AG09319 (cell line): Measurements from ENCODE around the gene NKX2-3.

Experiments
- DNase-seq: peaks from one replicate; pipeline ENCODE4 v3.0.0-alpha.2; 2010; ENCODE audit warnings: low read depth; ENCODE audit errors: extremely low read depth
- TF ChIP-seq, protein P1 (sequence below): IDR thresholded peaks from 2 replicates; pipeline ENCODE4 v1.5.1; 2011; ENCODE audit warnings: low read depth, mild to moderate bottlenecking, inconsistent platforms, low read length, moderate library complexity

NKX2-3 gene

DNA sequence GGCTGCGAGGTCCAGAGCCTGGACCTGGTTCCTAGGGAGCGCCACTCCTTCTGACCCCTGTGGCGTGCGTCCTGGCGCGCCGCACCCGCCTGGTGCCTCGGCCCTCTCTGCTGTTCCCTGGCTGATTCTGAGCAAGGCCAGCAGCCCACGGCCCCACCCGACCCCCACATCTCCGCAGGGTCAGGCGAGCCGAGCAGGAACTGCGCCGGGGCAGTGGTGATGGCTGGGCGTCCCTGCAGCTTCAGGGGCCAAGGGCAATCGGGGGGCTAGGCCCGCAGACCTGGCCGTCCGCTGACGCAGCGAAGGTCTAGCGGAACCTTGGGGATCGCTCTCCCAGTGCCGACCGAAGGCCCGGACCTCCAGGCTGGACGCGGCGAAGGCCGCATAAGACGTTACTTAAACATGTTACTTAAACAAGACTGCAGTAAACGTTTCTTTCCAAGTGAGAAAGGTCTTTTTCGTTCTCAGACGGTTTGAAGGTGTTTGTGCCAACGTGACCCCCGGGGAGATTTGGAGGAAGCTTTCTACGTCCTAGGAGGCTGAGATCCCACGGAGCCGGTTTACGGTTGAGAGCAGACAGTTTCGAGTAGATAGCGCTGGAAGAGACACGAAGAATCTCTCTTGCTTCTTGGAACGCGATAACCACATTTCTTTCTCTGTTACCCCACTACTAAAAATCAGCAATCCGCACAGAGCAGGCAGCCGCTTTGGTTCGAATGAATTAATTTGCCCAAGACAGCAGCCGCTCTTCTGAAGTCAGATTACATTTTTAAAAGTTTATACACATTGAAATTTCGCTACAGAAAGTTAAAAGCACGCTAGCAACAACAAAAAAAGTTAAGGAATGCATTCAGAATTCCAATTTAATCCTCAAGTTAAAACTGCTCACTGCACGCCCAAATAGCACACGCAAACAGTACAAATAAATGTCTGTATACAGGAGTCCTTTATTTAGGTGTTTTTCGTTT is 4.9 kb upstream of the NKX2-3 start:
- DNase-seq: no peak
- TF ChIP-seq, protein P1, sequence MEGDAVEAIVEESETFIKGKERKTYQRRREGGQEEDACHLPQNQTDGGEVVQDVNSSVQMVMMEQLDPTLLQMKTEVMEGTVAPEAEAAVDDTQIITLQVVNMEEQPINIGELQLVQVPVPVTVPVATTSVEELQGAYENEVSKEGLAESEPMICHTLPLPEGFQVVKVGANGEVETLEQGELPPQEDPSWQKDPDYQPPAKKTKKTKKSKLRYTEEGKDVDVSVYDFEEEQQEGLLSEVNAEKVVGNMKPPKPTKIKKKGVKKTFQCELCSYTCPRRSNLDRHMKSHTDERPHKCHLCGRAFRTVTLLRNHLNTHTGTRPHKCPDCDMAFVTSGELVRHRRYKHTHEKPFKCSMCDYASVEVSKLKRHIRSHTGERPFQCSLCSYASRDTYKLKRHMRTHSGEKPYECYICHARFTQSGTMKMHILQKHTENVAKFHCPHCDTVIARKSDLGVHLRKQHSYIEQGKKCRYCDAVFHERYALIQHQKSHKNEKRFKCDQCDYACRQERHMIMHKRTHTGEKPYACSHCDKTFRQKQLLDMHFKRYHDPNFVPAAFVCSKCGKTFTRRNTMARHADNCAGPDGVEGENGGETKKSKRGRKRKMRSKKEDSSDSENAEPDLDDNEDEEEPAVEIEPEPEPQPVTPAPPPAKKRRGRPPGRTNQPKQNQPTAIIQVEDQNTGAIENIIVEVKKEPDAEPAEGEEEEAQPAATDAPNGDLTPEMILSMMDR: no peak

DNA sequence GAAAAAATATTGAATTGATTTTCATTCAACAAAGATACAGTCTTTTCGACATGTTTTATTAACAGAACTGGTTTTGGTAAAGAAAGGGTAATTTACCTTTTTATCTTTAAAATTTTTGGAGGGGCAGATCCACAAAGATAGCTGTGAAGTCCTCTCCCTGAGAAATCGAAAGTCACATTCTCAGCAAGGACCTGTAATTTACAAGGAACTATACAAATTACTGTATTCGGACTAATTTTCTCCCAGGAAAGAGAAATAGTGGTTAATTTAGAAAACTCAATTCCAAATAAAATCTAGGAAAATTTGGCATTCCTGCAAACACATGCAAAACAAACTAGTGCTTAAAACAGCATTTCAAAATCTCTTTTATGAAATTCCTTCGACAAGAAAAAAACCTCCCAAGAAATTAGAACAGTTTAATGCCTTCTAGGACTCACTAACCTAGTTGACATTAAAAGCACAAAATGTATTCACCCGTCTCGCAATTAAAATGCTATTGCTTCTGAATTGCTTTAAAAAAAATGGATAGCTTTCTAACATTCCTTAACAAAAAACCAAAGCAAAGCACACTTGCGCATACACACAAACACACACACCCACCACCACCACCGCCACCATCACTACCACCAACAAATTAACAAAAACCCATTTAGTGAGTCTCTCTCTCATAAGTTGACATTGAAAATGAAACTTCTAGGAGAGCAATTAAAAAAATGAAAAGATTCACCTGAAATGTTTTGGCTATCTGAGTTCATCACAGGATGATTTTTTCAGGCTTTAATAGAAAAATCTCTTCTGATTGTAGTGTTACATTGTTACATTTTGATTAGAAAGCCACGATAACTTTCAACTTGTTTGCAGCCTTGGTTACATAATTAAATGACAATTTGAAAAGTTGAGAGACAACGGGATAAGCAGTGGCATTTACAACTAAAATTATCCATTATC is 4.0 kb upstream of the NKX2-3 start:
- no peak for DNase-seq
- TF ChIP-seq, protein P1: no peak

DNA sequence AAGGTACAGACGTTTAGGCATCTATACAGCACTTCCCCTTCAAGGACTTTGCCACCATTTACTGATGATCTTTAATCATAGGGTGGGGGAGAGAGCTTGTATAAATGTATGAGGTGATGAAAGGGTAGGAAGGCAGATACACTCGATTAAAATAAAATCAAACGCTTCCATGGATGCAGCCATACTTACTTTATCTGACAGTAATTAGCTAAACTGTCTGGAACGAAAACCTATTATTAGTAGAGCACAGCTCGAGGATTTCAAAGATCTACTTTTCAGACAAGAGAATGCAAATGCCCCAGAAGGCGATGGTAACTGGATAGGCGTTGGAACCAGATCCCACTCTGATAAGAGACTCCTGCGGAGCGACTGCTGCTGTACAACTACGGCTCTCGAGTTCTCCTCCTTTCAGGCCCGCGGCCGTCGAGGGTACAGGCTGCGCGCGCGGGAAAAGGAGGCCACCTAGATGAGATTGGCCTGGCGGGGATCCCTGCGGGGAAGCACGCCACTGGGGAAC is 3.1 kb upstream of the NKX2-3 start:
- TF ChIP-seq, protein P1: no peak
- no peak for DNase-seq

DNA sequence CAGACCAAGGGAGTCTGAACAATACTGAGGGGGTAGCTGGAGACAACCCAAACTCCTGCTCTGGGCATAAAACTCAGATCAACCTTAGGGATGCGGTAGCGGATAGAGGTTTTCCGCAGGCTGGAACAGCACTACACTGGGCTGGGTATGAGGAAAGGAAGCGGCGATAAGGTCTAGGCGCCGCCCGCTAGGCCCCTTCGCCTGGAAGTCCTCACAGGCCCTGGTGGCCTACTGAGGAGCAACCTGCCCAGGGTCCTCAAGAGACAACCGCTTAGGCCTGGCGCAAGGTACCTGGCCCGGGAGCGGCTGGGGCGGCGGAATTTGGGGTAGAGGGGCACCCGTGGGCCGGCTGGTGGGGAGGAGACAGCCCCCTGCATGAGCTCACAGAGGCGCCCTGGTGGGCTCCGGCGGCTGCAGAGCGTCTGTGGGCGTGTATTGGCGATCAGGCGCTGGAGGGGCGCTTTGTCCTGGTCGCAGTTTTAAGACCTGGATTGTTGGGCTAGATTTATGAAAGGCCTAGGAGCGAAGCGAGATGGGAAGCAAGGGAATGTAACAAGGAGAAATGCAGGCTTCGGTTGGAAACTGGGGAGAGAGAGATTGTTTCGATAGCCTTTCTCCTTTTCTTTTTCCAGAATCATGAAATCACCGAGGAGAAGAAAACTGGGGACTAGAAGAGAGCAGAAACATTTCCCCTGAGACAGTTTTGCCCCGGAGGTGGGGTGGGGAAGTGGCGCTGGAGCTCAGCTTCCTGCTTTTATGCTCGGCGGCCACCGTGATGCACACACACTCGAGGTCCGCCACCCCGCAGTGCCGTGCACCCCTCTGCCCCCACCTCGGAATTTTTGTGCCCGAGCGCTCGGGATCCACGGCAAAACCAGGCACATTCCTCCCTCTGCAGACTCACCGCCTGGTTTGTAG is 2.4 kb upstream of the NKX2-3 start:
- TF ChIP-seq, protein P1: no peak
- no peak for DNase-seq

DNA sequence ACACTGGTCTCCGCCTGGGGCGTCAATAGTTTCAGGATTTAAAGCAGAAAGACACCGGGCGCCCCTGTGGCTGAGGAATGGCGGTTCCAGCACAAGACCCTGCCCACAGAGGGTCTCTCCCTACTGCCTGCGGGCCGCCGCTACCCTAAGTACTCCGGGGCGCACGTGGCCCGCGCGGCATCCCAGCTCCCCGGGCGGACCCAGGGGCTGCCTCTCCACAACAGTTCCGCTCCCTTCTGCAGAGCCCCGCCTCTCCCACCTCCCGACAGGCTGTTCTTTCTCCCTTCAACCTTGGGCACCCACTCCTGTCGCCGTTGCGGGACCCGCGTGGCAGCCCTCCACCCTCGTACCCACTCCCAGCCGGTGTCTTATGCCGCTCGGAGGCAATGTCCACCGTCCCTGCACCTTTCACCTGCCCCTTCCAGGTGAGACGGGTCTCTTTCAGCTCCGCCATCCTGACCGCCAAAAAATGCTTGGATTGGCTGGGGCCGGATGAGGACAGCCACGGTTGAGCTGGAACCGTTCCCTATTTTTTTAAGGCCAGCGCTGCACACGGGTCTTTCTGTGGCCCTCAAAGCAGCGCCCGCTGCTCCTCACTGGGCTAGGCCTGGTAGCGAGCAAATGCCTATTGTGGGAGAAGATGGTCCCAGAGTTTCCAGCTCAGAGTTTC is 1.6 kb upstream of the NKX2-3 start:
- no peak for DNase-seq
- TF ChIP-seq, protein P1: no peak
